Hippocampal formation (tissue), 2 donors: Measurements from ENCODE around the gene NVL.
"Not testable (repeated sequence)": the region's sequence is repeated elsewhere in the genome, so short reads cannot be mapped to it uniquely, and the experiment has no call there.

Experiments used
- DNase-seq, 2 donors: peaks; one replicate each; lab custom pipeline; 2025; lab: John Stamatoyannopoulos, UW

Gene NVL

GRCh38 chr1:224338150-224338838, 8.3 kb upstream of the NVL start:
- DNase-seq = no peak

GRCh38 chr1:224333939-224334786, 4.2 kb upstream of the NVL start:
- DNase-seq = no peak

GRCh38 chr1:224333309-224333926, 3.4 kb upstream of the NVL start:
- DNase-seq = peak; percentile 0 to 60

GRCh38 chr1:224331824-224332223, 1.9 kb upstream of the NVL start:
- no peak for DNase-seq

GRCh38 chr1:224331326-224331725, 1.4 kb upstream of the NVL start:
- DNase-seq = no peak

GRCh38 chr1:224329484-224329841, 509 bp downstream of the NVL start:
- DNase-seq = no peak

- no peak for DNase-seq
Observed at GRCh38 chr1:224328644-224329043, 1.3 kb downstream of the NVL start.

- no peak for DNase-seq
Observed at GRCh38 chr1:224325959-224326358, 4.0 kb downstream of the NVL start.

GRCh38 chr1:224321706-224322105, 8.3 kb downstream of the NVL start:
- no peak for DNase-seq

GRCh38 chr1:224317383-224318045, 12.5 kb downstream of the NVL start:
- no peak for DNase-seq

- no peak for DNase-seq
Observed at GRCh38 chr1:224312025-224312424, 17.9 kb downstream of the NVL start.

- DNase-seq = not testable (repeated sequence)
Observed at GRCh38 chr1:224311503-224311902, 18.5 kb downstream of the NVL start.

- no peak for DNase-seq
Observed at GRCh38 chr1:224308064-224308463, 21.9 kb downstream of the NVL start.

GRCh38 chr1:224304767-224305166, 25.2 kb downstream of the NVL start:
- DNase-seq = no peak

GRCh38 chr1:224302947-224303346, 27.0 kb downstream of the NVL start:
- DNase-seq = no peak

GRCh38 chr1:224301391-224301790, 28.6 kb downstream of the NVL start:
- no peak for DNase-seq

GRCh38 chr1:224300346-224300745, 29.6 kb downstream of the NVL start:
- no peak for DNase-seq

GRCh38 chr1:224298346-224299330, 31.3 kb downstream of the NVL start:
- no peak for DNase-seq

- DNase-seq = no peak
Observed at GRCh38 chr1:224294775-224295174, 35.2 kb downstream of the NVL start.

GRCh38 chr1:224292419-224292818, 37.6 kb downstream of the NVL start:
- DNase-seq = no peak

- DNase-seq = no peak
Observed at GRCh38 chr1:224289396-224289795, 40.6 kb downstream of the NVL start.
